ENCODE data around the gene LHFPL3.

LHFPL3 gene

DNA sequence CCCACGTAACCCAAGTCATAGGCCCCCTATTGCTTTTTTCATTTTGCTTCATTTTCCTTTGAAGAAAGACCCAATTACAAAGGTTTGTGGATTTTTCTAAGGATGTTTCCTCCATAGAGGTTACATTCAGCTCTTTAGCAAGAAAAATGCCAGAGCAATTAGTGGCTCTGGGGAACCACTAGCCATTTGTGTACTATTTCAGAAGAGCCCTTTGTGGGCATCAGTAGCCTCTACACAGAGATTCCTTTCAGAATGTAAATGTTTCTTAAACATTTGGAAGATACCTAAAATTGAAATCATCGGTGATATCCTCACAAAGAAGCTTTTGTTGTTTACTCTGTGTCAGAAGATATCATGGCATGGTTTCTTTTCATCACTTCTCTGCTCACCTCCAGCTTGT is 394.6 kb downstream of the LHFPL3 start:
- no peak for DNase-seq

DNA sequence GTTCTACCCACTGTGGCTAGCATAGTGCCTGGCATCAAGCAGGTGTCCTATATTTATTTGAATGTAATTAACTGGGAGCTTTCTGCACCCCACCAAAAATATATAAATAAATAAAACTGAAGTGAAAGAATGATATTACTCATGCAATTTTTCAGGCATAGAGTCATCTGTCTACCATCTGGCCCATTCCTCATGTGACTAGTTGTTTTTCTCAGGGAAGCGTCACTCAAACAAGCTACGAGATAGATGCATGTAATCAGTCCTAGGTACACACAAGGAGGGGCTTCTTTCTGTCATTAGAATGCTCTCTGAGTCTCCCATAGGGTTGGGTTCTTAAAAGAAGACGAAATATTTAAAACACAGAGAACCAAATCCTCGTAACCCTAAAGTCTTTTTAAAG is 430.1 kb downstream of the LHFPL3 start:
- no peak for DNase-seq

DNA sequence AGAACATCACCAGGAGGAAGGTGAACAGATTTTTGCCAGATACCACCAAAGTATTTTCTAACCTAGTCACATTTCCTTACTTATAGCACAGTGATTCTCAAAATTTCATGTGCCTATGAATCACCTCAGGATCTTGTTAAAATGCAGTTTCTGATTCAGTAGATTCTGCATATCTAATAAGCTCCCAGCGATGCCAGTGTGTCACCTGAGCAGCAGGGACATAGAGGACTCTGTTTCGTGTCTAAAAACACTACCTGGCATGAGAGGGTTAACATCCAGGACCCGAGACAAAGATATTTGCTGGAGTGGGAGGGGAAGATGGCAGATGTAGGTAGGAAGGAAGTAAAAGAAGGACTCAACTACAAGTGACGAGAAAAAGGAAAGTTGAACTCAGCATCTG is 433.5 kb downstream of the LHFPL3 start:
- no peak for DNase-seq

DNA sequence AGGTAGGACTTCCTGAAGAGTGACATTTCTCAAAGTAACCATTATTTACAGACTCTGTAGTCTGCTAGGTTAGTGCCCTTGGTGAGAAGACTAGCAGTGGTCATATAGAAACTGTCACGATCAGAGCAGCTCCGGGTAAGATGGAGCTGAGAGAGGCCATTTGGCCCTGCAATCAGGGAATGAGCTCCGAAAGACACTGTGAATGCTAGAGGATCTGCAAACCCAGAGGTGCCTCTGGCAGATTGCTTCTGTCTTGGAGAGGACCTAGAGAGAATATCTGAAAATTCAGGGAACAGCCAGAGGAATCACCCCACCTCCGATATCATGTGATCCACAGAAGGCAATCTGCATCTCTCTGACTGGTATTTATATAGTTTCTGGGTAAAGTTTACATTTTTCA is 438.7 kb downstream of the LHFPL3 start:
- DNase-seq = no peak

DNA sequence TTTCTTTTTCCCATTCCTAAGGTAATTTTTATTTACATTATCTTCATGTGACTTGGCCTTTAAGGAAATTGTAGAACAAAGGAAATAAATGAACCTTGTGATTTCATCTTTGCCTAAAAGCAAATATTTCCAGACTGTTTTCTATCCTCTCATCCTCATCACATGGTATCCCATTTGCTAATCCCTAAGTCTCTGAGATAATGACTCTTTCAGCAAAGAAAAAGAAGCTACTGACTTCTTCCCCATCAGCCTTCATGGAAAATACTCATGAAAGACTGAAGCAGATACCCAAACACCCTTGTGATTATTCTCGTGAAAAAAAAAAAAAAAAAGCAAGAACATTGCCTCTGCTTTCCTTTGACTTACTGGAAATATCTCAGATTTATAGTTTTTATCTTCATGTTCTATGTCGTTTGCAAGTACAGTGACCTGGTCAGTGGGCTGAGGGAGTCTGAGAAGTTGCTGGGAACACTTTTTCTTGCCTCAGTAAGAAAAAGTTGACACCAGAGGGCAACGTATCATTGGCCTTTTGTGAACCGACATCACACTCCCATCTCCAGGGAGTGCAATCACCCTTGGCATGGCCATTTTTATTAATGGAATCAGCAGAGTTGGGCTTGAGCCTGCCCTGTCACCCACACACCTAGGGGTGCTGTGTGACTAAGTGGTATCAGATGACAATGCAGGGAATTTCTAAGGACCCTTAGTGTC is 439.6 kb downstream of the LHFPL3 start:
- DNase-seq = no peak

DNA sequence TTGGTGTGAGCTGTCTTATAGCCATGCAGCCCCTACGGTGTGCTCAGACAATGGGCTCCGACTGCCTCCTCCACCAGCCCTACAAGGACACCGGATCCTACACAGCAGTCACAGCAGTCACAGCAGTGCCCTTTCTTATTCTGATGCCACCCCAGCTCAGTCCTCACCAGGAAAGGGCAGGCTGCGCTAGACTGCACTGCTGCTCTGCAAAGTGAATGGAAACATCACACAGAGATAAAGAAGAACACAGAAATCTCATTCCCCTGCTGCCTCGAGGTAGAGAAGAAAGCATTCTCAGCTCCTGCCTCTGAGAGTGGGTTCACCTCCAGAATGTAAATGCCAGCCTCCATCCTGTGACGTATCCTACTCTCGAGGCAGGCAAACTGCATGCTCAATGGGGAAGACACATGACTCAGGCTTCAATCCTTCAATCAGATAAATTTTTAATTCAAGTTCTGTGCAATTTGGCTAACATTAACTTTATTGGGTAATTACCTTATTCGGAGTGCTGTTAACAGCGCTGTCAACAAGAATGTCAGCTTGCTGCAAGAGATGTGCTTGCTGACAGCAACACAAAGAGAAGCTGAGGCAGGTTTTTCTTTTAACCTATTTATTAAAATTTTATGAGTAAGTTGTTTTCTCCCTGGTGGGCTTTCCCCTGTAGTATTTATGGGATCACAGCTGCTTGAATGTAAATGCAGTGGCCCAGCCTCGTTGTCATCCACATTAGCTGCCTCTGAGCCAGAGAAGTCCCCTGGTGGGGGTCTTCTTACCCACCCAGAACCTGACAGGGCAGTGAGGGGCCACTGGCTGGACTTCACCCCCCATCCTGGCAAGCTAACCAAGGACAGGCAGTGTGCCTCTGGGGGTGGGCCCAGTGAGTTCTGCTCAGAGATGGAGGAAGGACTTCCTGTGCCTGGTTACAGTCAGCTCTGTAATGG is 444.3 kb downstream of the LHFPL3 start:
- DNase-seq = no peak

DNA sequence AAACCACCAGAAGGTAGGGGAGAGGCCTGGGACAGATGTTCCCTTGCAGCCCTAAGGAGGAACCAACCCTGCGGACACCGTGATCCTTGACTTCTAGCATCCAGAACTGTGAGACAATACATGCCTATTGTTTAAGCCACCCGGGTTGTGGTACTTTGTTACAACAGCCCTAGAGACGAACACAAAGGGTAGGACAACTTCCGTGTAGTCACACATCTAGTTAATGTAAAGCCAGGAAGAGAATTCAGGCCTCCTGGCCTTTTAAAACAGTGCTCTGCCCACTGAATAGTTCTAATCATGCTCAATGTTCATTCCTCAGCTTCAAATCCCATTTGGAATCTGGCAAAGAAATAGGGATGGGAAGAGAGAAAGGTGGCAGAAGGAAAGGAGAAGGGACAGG is 445.4 kb downstream of the LHFPL3 start:
- DNase-seq = no peak

DNA sequence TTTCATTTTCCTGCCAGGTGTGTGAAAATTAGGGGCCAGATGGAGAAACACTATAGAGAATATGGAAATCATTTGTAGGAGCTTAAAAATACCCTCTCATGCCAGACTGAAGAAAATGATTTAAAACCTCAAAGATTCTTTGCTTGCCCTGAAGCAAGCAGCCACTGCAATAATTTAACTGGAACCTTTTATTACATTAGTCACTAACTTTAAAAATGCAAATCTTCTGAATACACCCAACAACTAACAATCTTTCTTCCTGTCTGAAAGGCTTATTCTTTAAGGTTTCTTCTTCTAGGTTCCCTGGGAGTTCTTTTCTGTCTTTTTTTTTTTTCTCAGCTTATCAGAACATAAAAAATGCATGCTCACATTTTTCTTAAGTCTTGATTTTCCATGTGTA is 447.1 kb downstream of the LHFPL3 start:
- no peak for DNase-seq

DNA sequence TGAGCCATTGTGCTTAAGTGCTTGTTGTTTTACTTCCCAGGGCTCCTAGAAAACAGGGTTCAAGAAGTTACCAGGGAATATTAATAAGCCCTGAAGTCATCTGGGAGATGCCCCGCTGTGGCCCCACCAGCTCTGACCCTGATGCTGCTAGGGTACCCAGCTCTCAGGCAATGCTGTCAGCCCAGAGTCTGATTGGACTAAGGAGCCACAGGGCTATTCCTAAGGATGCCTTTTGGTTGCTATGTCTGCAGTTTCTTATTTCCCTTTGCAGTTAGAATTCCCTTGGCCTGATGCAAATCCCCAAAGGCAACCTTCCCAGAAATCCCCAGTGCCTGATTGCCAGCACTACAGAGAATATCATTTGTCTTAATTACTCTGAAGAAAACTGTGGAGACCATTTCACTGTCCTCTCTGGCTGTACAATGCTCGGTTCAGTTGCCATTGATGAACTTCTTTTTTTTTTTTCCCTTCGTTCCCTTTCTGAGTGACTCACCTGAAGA is 448.9 kb downstream of the LHFPL3 start:
- no peak for DNase-seq

DNA sequence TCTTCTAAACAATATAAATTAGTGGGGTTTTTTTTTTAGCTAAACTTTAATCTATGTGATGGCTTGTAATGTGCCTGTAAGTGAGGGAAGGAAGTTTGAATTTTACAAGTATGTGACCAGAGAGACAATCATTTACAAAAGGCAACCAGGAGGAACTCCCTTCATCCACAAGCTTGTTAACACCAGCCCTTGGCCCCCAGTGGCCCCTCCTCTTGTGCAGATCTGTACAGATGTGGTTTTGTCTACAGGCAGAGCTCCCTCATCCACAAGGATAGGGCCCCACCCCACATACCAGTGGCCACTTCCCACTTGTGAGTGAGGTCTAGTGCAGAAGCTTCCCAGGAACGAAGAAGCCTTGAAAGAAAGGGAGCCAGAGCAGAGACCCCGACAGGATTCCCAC is 451.5 kb downstream of the LHFPL3 start:
- peak in 1 of 2 donors; percentile 17 for DNase-seq

DNA sequence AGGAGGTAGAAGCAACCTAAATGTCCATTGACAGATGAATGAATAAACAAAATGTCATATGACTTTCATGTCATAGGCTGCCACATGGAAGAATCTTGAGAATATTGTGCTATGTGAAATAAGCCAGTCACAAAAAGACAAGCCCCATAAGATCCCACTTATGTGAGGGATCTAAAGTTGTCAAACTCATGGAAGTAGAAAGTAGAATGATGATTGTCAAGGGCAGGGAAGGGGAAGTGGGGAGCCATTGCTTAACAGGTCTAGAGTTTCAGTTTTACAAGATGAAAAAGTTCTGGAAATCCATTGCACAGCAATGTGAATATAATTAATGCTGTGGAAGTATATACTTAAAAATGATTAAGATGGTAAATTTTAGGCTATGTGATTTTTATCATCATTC is 456.3 kb downstream of the LHFPL3 start:
- peak; percentile 6 to 16 for DNase-seq

DNA sequence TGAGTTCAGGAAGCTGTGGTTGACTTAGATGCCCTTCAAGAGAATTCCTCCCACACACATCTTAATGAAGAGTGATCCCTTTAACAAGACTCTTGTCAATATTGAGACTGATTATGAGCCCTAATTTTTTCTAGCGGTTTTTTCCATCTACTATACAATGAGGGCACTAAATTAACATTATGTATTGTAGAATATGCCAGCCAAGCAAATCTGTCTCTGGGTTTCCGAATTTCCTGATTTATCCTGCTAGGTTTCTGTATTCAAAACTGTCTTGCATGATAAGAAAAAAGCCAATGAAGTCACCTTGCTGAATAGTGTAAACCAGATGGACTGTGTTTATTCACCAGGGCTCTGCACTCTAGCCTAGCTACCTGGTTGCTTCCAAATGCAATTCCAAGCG is 461.4 kb downstream of the LHFPL3 start:
- DNase-seq = no peak

DNA sequence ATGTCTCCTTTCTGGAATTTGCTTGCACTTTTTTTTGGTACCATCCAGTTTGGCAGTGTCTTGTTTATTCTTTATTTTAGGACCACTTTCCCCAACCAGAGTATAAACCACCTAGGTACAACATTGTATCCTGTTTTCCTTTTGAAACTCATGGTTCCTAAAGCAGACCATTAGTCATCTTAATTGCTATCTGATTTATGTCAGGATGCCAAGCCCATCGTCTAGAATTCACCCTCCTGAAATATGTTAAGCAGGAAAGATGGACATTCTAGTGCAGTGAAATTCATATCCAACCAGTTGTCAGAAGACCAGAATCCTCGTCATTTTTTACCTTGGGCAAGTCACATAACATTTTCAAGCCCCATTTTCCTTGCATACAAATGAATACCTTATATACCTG is 462.0 kb downstream of the LHFPL3 start:
- no peak for DNase-seq

DNA sequence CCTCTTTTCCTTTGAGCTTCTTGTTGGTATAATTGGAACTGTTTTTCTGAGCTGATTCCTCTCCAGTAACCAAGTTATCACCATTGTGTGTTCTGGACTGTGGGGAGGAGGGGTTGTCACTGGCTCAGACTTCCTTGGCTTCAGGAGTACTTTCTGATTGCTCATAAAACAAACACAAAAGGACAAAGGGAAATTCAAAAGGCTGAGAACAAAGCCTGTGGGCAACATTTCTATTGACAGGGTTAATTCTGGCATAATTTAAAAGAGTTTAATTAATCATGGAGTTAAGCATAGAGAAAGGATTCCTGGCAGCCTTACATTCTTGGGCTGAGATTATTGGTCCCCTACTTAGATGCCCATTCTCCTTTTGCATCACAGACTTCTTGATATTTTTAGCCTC is 462.7 kb downstream of the LHFPL3 start:
- no peak for DNase-seq

DNA sequence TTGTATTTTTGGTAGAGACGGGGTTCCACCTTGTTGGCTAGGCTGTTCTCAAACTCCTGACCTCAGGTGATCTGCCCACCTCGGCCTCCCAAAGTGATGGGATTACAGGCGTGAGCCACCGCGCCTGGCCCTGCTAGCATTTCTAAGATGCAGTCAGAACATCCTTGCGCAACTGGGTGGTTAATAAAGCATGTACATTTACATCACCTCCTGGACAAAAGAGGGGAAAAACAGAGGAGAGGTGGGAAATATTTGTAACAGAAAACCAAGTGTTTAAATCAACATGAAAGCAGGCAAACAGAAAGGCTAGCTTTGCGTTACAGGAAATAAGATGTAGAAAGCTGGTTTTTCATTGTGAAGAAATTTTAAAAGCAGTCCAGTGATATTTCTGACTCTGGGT is 464.7 kb downstream of the LHFPL3 start:
- no peak for DNase-seq

DNA sequence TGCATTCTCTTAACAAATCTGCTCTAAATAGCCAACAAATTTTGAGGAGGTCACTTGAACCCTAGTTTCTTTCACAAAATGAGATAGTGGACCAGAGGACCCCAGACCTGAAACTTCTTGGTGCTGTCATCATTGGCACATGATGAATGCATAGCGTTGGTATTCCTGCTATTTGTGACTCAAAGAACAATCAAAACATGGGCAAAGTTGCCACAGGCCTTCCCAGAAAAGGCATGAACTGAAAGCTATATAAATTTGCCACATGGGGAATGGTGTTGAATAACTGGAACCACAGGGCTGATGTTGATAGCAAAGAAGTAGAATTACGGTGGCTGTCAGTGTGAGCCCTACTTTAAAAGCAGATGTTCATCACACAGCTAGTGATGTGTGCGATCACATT is 465.8 kb downstream of the LHFPL3 start:
- no peak for DNase-seq

DNA sequence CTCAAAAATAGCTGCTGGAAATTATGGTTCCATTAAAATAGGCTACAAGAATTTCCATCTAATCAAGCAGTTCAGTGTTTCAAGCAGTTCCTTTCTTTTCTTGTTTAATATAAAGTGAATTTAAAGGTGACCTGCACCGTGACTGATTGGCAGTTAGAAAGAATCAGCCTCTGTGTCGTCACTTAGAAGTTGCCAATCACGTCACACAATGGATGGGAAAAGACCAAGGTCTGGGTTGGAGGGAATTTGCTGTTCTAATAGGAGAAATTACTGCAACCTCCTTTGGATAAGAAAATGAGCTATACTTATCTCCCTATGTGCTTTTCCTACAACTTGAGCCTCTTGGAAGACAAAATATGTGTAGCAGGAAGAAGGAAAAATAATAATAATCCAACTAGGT is 466.2 kb downstream of the LHFPL3 start:
- DNase-seq = no peak

DNA sequence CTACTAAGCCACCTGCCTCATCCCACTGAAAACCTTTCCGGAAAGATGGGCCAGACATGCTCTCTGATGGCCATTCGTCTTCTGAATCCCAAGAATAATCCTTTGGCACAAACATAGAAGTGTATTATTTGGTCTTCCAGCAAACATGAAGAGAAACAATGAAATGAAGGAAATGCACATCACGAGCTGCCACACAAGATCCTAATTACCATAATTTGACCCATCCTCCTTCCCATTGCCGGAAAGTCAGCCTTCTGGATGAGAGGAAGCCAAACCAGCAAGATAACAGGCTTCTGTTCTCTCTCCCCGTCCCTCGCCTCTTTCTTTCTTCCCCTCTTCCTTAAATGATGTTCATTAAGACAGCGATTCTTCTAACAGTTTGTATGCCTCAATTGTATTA is 466.7 kb downstream of the LHFPL3 start:
- DNase-seq = no peak

DNA sequence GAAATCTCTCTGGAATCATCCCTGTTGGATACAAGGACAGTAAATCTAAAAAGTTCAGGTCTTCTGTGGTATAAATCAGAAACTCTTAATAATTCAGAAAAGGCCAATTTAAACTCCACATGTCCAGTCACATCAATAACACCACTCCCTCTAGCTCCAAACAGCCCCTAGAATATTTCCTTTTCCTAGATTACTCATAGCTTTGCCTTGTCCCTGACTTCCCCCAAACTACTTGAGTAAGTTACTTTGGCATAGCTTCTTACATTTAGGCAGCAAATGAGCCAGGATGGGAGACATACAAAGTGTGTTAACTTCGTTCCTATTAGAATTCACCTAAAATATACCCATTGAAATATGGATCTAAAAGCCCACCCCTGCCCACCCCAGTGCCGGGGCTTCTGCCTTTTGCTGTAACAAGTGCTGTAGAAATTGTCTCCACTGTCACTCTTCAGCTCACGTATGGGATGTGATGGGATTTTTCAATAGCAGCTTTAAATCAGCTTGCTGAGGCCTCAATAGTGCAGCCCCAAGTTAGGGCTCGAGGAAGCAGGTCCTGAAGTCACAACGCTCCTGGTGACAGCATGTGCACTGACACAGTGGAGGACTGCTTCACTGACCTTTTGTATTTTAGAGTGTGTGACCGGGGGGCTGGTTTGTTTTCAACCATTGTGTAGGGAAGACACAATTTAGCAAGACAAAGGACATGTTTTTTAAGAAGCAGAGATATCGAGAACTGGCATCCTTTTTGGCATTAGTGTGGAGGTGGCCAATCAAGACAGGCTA is 467.4 kb downstream of the LHFPL3 start:
- DNase-seq = no peak

DNA sequence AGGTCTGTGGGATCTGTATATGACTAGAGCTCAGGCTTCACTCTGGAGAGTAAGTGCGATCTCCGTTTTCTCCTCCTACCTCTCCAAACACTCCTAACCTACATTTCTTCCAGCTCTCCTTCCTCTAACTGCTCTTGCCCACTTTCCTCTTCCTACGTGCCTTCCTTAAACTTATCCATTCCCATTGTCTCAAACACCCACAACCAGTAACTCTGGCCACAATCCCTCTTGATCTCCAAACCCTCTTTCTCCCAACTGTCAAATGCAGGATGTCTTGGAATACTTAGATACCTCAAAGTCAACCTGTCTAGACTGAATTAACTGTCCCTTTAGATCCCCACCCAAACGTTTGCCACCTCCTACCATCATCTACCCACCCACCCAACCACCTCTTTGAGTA is 471.9 kb downstream of the LHFPL3 start:
- DNase-seq = no peak

DNA sequence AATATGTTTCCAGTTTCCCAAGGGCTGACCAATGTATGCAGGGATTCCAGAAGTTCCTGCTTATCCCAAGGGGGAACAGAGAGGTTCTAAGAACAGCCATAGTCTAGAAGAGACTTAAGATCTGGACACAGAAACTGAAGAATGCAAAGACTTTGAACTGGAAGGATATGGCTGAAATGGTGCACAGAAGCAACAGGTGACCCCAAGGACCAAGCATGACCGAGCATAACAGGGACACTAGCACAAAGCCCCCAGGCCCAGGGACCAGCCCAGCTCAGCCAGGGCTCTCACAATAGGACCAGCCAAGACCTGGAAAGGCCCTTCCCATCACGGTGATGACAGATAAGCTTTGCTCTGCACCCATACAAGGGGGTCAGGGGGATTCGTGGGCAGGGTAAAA is 472.6 kb downstream of the LHFPL3 start:
- DNase-seq = no peak

DNA sequence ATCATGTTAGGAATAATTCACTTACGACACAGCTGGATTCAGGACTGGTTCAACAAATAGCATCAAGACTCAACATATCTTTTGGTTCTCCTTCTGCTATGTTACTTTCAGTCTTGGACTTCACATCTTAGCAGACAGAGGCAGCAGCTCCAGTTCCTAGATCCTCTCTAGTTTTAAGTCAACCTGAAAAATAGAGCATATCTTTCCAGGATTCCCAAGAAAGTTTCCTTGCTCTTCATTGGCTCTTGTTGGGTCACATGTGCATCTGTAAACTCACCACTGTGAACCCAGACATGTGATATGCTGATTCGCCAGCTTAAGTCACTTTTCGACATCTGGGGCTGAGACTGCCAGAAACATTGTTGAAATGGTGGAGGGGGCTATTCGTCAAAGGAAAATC is 475.5 kb downstream of the LHFPL3 start:
- DNase-seq = no peak

DNA sequence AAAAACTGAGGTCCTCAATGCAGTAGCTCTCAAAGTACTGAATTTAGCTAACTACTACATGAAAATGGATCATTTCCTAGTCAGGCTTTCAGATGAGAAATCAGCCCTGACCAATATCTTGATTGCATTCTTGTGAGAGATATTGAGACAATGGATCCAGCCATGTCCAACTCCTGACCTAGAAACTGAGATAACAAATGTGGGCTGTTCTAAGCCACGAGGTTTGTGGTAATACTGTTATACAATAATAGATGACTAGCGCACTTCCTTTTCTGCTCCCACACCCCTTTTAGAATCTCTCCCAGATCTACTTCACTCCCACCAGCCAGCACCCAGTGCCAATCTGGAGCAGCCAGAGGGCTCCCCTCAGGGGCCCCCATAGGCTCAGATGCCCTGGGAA is 476.3 kb downstream of the LHFPL3 start:
- peak; percentile 8 to 19 for DNase-seq

Data from inflammatory macrophage (primary cell).